Activated CD8-positive, alpha-beta memory T cell treated with anti-CD3 and anti-CD28 coated beads for 48 hours (primary cell): ENCODE results near the gene PSTPIP2.
"Not testable (repeated sequence)": the region's sequence is repeated elsewhere in the genome, so short reads cannot be mapped to it uniquely, and the experiment has no call there.

ENCODE experiments used
- DNase-seq, 3 experiments: peaks; one replicate each; pipeline ENCODE4 v3.0.0-alpha.2; 2020; ENCODE audit warnings: low read depth in 2 of 3, low spot score in 2 of 3

PSTPIP2 gene, protein sequence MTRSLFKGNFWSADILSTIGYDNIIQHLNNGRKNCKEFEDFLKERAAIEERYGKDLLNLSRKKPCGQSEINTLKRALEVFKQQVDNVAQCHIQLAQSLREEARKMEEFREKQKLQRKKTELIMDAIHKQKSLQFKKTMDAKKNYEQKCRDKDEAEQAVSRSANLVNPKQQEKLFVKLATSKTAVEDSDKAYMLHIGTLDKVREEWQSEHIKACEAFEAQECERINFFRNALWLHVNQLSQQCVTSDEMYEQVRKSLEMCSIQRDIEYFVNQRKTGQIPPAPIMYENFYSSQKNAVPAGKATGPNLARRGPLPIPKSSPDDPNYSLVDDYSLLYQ

DNA sequence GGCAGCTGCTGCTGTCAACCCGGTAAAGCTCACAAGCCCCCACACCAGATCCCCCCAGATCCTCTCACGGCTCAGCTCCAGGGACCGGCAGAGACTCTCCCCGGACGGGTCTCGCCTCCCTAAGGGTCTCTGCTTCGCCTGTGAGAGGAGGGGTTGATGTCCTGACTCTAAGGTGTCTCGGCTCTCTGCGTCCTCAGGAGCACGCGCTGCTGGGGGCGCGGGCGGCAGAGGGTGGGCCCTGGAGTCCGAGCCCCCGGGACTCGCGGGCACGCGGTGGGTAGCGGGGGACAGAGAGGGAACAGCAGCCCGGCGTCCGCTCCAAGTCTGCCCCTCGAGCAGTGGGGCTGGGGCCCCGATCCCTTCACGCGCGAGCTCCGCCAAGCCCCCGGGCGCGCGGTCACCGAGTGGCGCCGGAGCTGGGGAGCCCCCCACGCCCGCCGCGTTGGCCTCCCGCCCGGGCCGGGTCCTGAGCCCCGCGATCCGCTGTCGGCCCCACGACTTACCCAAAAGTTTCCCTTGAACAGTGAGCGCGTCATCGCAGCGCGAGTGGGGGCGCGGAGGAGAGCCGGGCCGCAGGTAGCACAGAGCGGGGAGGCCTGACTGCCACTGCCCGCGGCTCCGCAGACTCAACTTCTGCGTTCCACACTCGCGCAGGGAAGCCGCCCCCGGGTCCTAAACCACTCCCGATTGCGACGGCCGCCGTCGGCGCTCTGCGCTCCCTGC lies at the start of gene PSTPIP2:
Gene PSTPIP2 (minus strand): TSS at position 608 of the 723 bp plus-strand sequence. CDS start 72 bp downstream, at position 536.
- DNase-seq, result peak in 2 of 3 experiments; percentile 42 to 45

- DNase-seq, result no peak
Observed at GRCh38 chr18:46113751-46114150, 41.7 kb upstream of the PSTPIP2 start.

- no peak for DNase-seq
Observed at GRCh38 chr18:46110406-46110805, 38.3 kb upstream of the PSTPIP2 start.

- DNase-seq, result no peak
Observed at GRCh38 chr18:46109386-46109785, 37.3 kb upstream of the PSTPIP2 start.

GRCh38 chr18:46104128-46104911 lies 32.3 kb upstream of the PSTPIP2 start, which contains the start of gene HAUS1:
HAUS1 (plus strand) TSS chr18:46104385; CDS start chr18:46104412, 27 bp downstream.
- DNase-seq, result peak; percentile 68 to 72 (median 68)

- no peak for DNase-seq
Observed at GRCh38 chr18:46099463-46099862, 27.4 kb upstream of the PSTPIP2 start.

DNA sequence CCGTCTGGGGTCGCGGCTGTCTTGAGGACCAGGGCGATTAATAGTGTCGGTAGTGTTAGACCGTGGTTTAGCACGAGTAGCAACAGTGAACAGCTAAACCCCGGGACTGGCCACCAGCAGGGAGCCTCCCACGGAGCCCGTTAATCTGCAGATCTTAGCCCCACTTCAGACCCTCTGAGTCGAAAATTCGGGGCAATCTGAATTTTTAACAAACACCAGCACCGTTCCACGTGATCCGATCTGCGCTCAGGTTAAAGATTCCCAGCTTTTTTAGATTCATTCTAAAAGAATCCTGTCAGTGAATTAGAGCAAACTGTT lies 26.5 kb upstream of the PSTPIP2 start:
- DNase-seq, result peak in 1 of 3 experiments; percentile 32

- DNase-seq, result peak; percentile 64 to 74 (median 65)
Observed at GRCh38 chr18:46097801-46098615, 25.9 kb upstream of the PSTPIP2 start, which contains the start of gene ATP5F1A. ATP5F1A (minus strand) TSS chr18:46098296; CDS start chr18:46098231, 65 bp downstream.

GRCh38 chr18:46097431-46097800 lies 25.4 kb upstream of the PSTPIP2 start:
- no peak for DNase-seq

DNA sequence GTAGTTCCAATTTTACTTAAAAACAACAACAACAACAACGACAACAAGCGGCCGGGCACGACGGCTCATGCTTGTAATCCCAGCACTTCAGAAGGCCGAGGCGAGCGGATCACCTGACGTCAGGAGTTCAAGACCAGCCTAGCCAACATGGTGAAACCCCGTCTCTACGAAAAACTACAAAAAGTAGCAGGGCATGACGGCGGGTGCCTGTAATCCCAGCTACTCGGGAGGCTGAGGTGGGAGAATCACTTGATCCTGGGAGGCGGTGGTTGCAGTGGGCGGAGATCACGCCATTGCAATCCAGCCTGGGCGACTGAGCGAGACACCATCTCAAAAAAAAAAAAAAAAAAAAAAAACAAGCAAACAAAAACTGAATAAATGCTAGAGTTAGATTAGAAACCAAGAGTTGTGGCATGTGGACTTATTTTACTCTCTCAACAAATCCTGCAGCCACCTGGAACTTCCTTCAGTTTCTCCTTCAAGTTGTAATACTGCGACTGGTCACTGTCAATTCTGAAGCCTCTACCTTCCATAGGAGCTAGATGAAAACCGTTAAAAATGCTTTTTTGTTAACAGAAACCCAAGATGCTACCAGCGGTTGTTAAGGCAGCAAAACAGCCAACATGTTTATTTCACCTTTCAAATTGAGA lies 24.7 kb upstream of the PSTPIP2 start:
- DNase-seq, result no peak

- DNase-seq, result no peak
Observed at GRCh38 chr18:46095532-46095931, 23.5 kb upstream of the PSTPIP2 start.

GRCh38 chr18:46088501-46088900 lies 16.4 kb upstream of the PSTPIP2 start:
- not testable (repeated sequence) for DNase-seq

- DNase-seq, result no peak
Observed at GRCh38 chr18:46084431-46084830, 12.4 kb upstream of the PSTPIP2 start.

- no peak for DNase-seq
Observed at GRCh38 chr18:46080156-46080555, 8.1 kb upstream of the PSTPIP2 start.

DNA sequence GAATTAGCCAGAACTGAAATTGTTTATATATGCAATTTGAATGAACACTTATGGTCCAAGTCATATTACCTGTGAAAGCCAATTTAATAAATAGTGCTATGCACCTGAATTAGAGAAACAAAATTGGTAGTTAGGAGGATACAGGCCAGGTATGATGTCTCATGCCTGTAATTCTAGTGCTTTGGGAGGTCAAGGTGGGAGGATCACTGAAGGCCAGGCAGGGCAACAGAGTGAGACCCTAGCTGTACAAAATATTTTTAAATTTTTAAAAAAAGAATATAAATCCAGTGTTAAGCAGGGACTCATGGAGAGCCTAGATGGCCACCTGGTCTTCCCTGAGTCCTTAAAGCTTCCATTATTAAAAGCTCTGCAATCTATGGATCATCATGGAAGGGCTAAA lies 7.3 kb upstream of the PSTPIP2 start:
- no peak for DNase-seq

DNA sequence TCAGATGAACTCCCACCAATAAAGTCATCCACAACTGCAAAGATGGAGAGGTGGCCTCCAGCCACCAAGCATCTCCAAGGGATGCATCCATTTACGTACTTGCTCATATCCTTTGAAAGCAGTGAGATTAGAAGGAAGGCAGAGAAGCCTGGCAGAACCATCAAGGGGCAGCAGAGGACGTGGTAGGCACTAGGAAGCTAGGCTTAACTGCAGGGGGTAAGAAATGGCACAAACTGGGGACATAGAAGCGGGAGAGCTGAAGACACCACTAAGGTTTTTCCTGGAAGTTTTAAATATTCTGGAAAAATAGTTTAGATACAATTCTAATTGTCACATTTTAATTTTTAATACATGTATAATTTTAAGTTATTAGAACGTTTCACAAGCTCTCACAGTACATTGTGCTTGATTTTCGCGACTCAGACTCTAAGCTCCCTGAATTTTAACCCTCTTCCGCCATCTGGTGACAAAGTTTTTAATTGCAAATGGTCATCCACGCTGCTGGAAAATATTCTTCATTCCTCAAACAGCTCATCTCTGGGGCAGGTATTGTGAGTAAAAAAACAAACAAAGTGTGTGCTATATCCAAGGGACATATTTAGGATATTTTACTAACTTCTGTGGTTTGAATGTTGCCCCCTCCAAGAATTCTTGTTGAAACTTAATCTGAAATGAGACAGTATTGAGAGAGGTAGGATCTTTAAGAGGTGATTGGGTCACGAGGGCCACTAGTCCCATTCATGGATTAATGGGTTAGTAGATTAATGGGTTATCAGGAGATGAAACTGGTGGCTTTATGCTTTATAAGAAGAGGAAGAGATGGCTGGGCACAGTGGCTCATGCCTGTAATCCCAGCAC lies 1.6 kb upstream of the PSTPIP2 start:
- peak in 1 of 3 experiments; percentile 47 for DNase-seq

DNA sequence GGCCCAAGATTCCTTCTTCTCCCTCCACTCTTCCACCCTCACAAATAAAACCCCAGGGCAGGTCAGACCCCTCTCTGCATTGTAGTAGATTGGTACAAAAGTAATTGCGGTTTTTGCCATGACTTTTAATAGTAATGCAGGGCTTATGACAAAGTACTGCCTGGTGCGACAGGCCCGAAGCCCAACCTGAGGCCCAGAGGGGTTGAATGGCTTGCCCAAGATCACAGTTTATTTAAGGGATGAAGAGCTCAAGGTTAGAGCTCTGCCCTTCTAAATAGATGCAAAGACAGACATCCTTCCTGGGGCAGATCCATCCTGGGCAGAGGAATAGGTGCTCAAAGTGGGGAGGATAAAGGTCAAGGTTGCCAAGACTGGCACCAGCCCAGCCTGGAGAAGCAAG lies 899 bp upstream of the PSTPIP2 start:
- no peak for DNase-seq

DNA sequence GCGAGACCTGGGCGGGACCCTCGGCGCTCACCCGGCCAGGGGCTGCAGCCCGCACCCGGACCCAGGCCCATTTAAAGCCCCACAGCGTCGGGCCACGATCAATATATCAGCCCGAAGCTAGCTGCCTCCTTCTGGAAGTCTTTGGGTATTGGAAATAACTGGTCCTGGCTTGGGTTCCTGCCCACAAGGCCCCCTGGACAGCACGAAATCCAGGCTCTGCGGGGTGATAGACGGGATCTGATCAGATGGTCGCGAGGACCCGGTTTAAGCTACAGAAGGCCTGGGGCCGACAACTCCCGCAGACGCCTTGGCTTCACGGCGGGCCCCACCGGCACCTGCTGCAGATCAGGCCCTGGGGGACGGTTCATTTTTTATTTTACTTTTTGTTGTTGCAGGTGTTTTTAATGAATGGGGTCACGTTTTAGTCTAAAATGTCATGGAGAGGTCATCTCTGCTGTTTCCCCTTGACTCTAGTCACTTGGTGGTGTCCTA lies 362 bp upstream of the PSTPIP2 start:
- no peak for DNase-seq
